ENCODE data around the gene NAA16. TPM values are rescaled to one million over a fixed set of nuclear protein-coding genes. Genes with fewer than 3 reads are reported as not detected.

The NAA16 gene
- total RNA-seq (2014; rRNA removed; shearing (Covaris generic)), result 4.8 and 8.1 TPM in 2 replicates

GRCh38 chr13:41310963-41311405 lies at the start of gene NAA16:
TSS of gene NAA16 (plus strand) at chr13:41311267. CDS start at chr13:41311529, 262 bp downstream.

GRCh38 chr13:41263261-41263971 lies 47.7 kb upstream of the NAA16 start, which contains the start of gene MTRF1:
TSS of gene MTRF1 (minus strand) at chr13:41263576. CDS start at chr13:41260907, 2,669 bp downstream.

Small RNA genes lying within 50 kb of the gene (small RNA-seq; reads per million reads assigned to genes)
- not detected for gene RNU6-57P

Other genes with a start within 250 kb of the NAA16 start
- 8.6 and 12.3 TPM in 2 replicates for gene WBP4, start 249.8 kb upstream of the NAA16 start, total RNA-seq (2014; rRNA removed; shearing (Covaris generic))
- 4.6 and 5.1 TPM in 2 replicates for gene KBTBD6, start 178.5 kb upstream of the NAA16 start, total RNA-seq (2014; rRNA removed; shearing (Covaris generic))
- 2.3 and 2.5 TPM in 2 replicates for gene KBTBD7, start 116.7 kb upstream of the NAA16 start, total RNA-seq (2014; rRNA removed; shearing (Covaris generic))
- 12.5 and 14.4 TPM in 2 replicates for gene MTRF1, start 47.7 kb upstream of the NAA16 start, total RNA-seq (2014; rRNA removed; shearing (Covaris generic))
- gene RGCC, start 146.3 kb downstream of the NAA16 start, total RNA-seq (2014; rRNA removed; shearing (Covaris generic)), result 0.26 and 0.58 TPM in 2 replicates

Data from A375 (cell line).